GM10248 (cell line): Measurements from ENCODE around the gene PRIMPOL.

Source experiments
- CTCF ChIA-PET: fragments of 300-600 bp; sonication (Branson Sonifier 250); formaldehyde crosslinking; extraction: SDS; loops from one replicate; lab custom pipeline; 2021; ENCODE audit warnings: antibody characterized with exemption; lab: Yijun Ruan, JAX
- POLR2A ChIA-PET: fragments of 350-650 bp; sonication (Branson Sonifier 250); formaldehyde crosslinking; extraction: SDS; loops from one replicate; lab custom pipeline; 2020; ENCODE audit warnings: antibody characterized with exemption; lab: Yijun Ruan, JAX
- DNase-seq: peaks from one replicate; pipeline ENCODE4 v3.0.0; 2012; ENCODE audit errors: extremely low spot score
- TF ChIP-seq, protein P1 (sequence below): IDR thresholded peaks from 2 replicates; pipeline ENCODE4 v1.5.1; 2012; ENCODE audit warnings: mild to moderate bottlenecking, low read depth; ENCODE audit errors: extremely low read depth, missing control alignments, control extremely low read depth

PRIMPOL gene

DNA sequence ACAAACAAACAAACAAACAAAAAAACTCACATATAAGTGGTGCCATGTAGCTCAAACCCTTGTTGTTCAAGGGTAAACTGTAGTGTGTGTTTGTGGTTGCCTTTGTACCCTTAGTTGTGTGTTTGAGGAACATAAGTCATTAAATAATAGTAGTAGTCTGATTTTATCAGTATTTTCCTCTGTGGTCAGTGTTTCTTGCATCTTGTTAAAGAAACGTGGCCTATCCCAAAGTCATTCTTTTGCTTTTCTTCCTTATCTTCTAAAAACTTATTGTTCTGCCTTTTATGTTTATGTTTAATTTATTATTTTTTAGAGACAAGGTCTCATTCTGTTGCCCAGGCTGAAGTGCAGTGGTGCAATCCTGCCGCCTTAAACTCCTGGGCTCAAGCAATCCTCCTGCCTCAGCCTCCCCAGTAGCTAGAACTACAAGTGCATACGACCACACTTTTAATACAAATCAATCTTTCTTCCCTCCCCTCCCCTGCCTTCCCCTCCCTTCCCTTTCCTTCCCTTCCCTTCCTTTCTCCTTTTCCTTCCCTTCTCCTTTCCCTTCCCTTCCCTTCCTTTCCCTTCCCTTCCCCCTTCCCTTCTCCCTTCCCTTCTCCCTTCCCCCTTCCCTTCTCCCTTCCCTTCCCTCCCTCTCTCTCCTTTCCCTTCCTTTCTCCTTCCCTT is 26.4 kb downstream of the PRIMPOL start:
- no peak for DNase-seq
- CTCF ChIA-PET, result no interaction called here
- POLR2A ChIA-PET, result no interaction called here
- TF ChIP-seq, protein P1, sequence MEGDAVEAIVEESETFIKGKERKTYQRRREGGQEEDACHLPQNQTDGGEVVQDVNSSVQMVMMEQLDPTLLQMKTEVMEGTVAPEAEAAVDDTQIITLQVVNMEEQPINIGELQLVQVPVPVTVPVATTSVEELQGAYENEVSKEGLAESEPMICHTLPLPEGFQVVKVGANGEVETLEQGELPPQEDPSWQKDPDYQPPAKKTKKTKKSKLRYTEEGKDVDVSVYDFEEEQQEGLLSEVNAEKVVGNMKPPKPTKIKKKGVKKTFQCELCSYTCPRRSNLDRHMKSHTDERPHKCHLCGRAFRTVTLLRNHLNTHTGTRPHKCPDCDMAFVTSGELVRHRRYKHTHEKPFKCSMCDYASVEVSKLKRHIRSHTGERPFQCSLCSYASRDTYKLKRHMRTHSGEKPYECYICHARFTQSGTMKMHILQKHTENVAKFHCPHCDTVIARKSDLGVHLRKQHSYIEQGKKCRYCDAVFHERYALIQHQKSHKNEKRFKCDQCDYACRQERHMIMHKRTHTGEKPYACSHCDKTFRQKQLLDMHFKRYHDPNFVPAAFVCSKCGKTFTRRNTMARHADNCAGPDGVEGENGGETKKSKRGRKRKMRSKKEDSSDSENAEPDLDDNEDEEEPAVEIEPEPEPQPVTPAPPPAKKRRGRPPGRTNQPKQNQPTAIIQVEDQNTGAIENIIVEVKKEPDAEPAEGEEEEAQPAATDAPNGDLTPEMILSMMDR, result no peak

- CTCF ChIA-PET, result interaction anchor here (1.0 kb wide), 1 partner anchor 42 kb away, joined by 3 read pairs; no protein-coding TSS in a partner anchor
- TF ChIP-seq, protein P1, result no peak
- POLR2A ChIA-PET, result no interaction called here
- DNase-seq, result no peak
These were observed 31.2 kb downstream of the PRIMPOL start for GRCh38 chr4:184680698-184681097.

- TF ChIP-seq, protein P1, result no peak
- POLR2A ChIA-PET, result no interaction called here
- CTCF ChIA-PET, result no interaction called here
- DNase-seq, result no peak
These were observed 32.4 kb downstream of the PRIMPOL start for GRCh38 chr4:184681916-184682315.

GRCh38 chr4:184684491-184685189 is 35.1 kb downstream of the PRIMPOL start:
- TF ChIP-seq, protein P1, result no peak
- no peak for DNase-seq
- ChIA-PET POLR2A (no interaction called here), CTCF (interaction anchor here (0.9 to 2.5 kb wide), 6 partner anchors 9 to 61 kb away, joined by 3 to 12 read pairs (median 4); no protein-coding TSS in a partner anchor)

GRCh38 chr4:184688005-184688404 is 38.5 kb downstream of the PRIMPOL start:
- no peak for DNase-seq

GRCh38 chr4:184688447-184688846 is 38.9 kb downstream of the PRIMPOL start:
- DNase-seq, result no peak
- ChIA-PET CTCF (interaction anchor here (1.4 kb wide), 1 partner anchor 32 kb away, joined by 3 read pairs; no protein-coding TSS in a partner anchor), POLR2A (no interaction called here)
- TF ChIP-seq, protein P1, result no peak

More at GRCh38 chr4:184688005-184688404, 38.5 kb downstream of the PRIMPOL start:
- TF ChIP-seq, protein P1, result no peak
- ChIA-PET POLR2A (no interaction called here), CTCF (no interaction called here)
